Myocyte (in vitro differentiated cells): Measurements from ENCODE around the gene OSBPL5. TPM values are rescaled to one million over a fixed set of nuclear protein-coding genes. Genes with fewer than 3 reads are reported as not detected.
"Not testable (repeated sequence)": the region's sequence is repeated elsewhere in the genome, so short reads cannot be mapped to it uniquely, and the experiment has no call there.

Source experiments
- DNase-seq: peaks from one replicate; pipeline ENCODE4 v3.0.0-alpha.2; 2012; ENCODE audit warnings: low read depth
- total RNA-seq: library from RNA; depleted of rRNA; stranded (reverse); fragments of >200 nt; gene quantifications from 2 replicates; pipeline ENCODE4 v1.2.3, GENCODE V29; 2014

The OSBPL5 gene
- total RNA-seq, 1 donor from 2014 or later: 21.2 TPM

GRCh38 chr11:3183523-3183922 is 18.4 kb upstream of the OSBPL5 start:
- DNase-seq: no peak

- no peak for DNase-seq
Observed at GRCh38 chr11:3182462-3182852, 17.3 kb upstream of the OSBPL5 start.

- no peak for DNase-seq
Observed at GRCh38 chr11:3181725-3182461, 16.8 kb upstream of the OSBPL5 start.

- DNase-seq: no peak
Observed at GRCh38 chr11:3180869-3181268, 15.8 kb upstream of the OSBPL5 start.

- no peak for DNase-seq
Observed at GRCh38 chr11:3178349-3178748, 13.2 kb upstream of the OSBPL5 start.

- peak; percentile 87 for DNase-seq
Observed at GRCh38 chr11:3177931-3178330, 12.8 kb upstream of the OSBPL5 start.

GRCh38 chr11:3176487-3176886 is 11.4 kb upstream of the OSBPL5 start:
- DNase-seq: no peak

- no peak for DNase-seq
Observed at GRCh38 chr11:3175194-3175593, 10.1 kb upstream of the OSBPL5 start.

GRCh38 chr11:3174387-3174786 is 9.3 kb upstream of the OSBPL5 start:
- no peak for DNase-seq

GRCh38 chr11:3173795-3174194 is 8.7 kb upstream of the OSBPL5 start:
- DNase-seq: no peak

- DNase-seq: no peak
Observed at GRCh38 chr11:3171931-3172560, 6.9 kb upstream of the OSBPL5 start.

GRCh38 chr11:3170756-3171650 is 5.9 kb upstream of the OSBPL5 start:
- DNase-seq: no peak

- DNase-seq: peak; percentile 87
Observed at GRCh38 chr11:3170044-3170755, 5.1 kb upstream of the OSBPL5 start.

GRCh38 chr11:3169255-3170043 is 4.3 kb upstream of the OSBPL5 start:
- DNase-seq: peak; percentile 95

GRCh38 chr11:3168742-3169254 is 3.7 kb upstream of the OSBPL5 start:
- not testable (repeated sequence) for DNase-seq

- peak; percentile 37 for DNase-seq
Observed at GRCh38 chr11:3167143-3168119, 2.3 kb upstream of the OSBPL5 start.

GRCh38 chr11:3166268-3167142 is 1.4 kb upstream of the OSBPL5 start:
- DNase-seq: peak; percentile 44

- no peak for DNase-seq
Observed at GRCh38 chr11:3165916-3166267, 782 bp upstream of the OSBPL5 start.
